Astrocyte (in vitro differentiated cells and primary cell): Measurements from ENCODE around the gene ITGB3. TPM values are rescaled to one million over a fixed set of nuclear protein-coding genes. Genes with fewer than 3 reads are reported as not detected.
"Not testable (repeated sequence)": the region's sequence is repeated elsewhere in the genome, so short reads cannot be mapped to it uniquely, and the experiment has no call there.

Source experiments
- DNase-seq: peaks from one replicate; pipeline ENCODE4 v3.0.0-alpha.2; 2010; ENCODE audit warnings: low read depth
- FAIRE-seq: peaks from 2 replicates; lab custom pipeline; 2011; peaks lifted over from hg19 to GRCh38; lab: Jason Lieb, UNC
- H2AFZ ChIP-seq: 2 replicates; pipeline ENCODE4 v1.6.0; 2012; ENCODE audit warnings: low read depth, low read length, inconsistent platforms
- H3K27ac ChIP-seq: 2 replicates; pipeline ENCODE4 v1.5.1; 2011; ENCODE audit warnings: low read depth, low read length, inconsistent platforms
- H3K27me3 ChIP-seq: 2 replicates; pipeline ENCODE4 v1.6.0; 2011; ENCODE audit warnings: low read length, inconsistent platforms; ENCODE audit not compliant: insufficient read depth
- H3K36me3 ChIP-seq: 2 replicates; pipeline ENCODE4 v1.5.1; 2011; ENCODE audit warnings: low read length, inconsistent platforms; ENCODE audit not compliant: insufficient read depth
- H3K4me1 ChIP-seq: 2 replicates; pipeline ENCODE4 v1.5.1; 2011; ENCODE audit warnings: low read length, inconsistent platforms; ENCODE audit not compliant: insufficient read depth
- H3K4me2 ChIP-seq: 2 replicates; pipeline ENCODE4 v1.6.0; 2012; ENCODE audit warnings: low read length, inconsistent platforms
- H3K4me3 ChIP-seq: 2 replicates; pipeline ENCODE4 v1.5.1; 2011; ENCODE audit warnings: low read depth, mild to moderate bottlenecking, low read length, inconsistent platforms; ENCODE audit not compliant: insufficient read depth
- H3K79me2 ChIP-seq: 2 replicates; pipeline ENCODE4 v1.6.0; 2012; ENCODE audit warnings: mild to moderate bottlenecking, low read length, inconsistent platforms; ENCODE audit not compliant: insufficient read depth
- H3K9ac ChIP-seq: 2 replicates; pipeline ENCODE4 v1.6.0; 2012; ENCODE audit warnings: mild to moderate bottlenecking, low read length, inconsistent platforms
- H3K9me3 ChIP-seq: 2 replicates; pipeline ENCODE4 v1.5.1; 2012; ENCODE audit warnings: low read depth, mild to moderate bottlenecking, low read length, inconsistent platforms; ENCODE audit not compliant: insufficient read depth
- H4K20me1 ChIP-seq: 2 replicates; pipeline ENCODE4 v1.6.0; 2012; ENCODE audit warnings: low read length, inconsistent platforms; ENCODE audit not compliant: insufficient read depth
- H3K27ac Mint-ChIP-seq: one replicate; pipeline ENCODE4 v1.8.0; 2021; ENCODE audit warnings: mild to moderate bottlenecking, mixed read lengths; ENCODE audit not compliant: unreplicated experiment
- H3K27me3 Mint-ChIP-seq: one replicate; pipeline ENCODE4 v1.8.0; 2021; ENCODE audit warnings: low read depth, mixed read lengths; ENCODE audit not compliant: unreplicated experiment
- H3K36me3 Mint-ChIP-seq: one replicate; pipeline ENCODE4 v1.8.0; 2021; ENCODE audit warnings: low read depth, mixed read lengths; ENCODE audit not compliant: unreplicated experiment
- H3K4me1 Mint-ChIP-seq: one replicate; pipeline ENCODE4 v1.8.0; 2021; ENCODE audit warnings: low read depth, mixed read lengths; ENCODE audit not compliant: unreplicated experiment
- H3K4me3 Mint-ChIP-seq: one replicate; pipeline ENCODE4 v1.8.0; 2021; ENCODE audit warnings: mild to moderate bottlenecking, moderate library complexity, mixed read lengths; ENCODE audit not compliant: unreplicated experiment
- H3K9me3 Mint-ChIP-seq: one replicate; pipeline ENCODE4 v1.8.0; 2021; ENCODE audit warnings: mild to moderate bottlenecking, mixed read lengths; ENCODE audit not compliant: unreplicated experiment
- EZH2 ChIP-seq: IDR thresholded peaks from 2 replicates; pipeline ENCODE4 v1.6.1; 2012; ENCODE audit warnings: mild to moderate bottlenecking, low read length, inconsistent platforms; ENCODE audit not compliant: insufficient read depth
- total RNA-seq: library from RNA; stranded (reverse); gene quantifications from 2 replicates; pipeline ENCODE4 v1.2.1, GENCODE V29; 2021
- TF ChIP-seq, protein P1 (sequence below): IDR thresholded peaks from 2 replicates; pipeline ENCODE4 v1.5.1; 2011; ENCODE audit warnings: low read depth, mild to moderate bottlenecking, inconsistent platforms, low read length, moderate library complexity; ENCODE audit not compliant: insufficient read depth

ITGB3 gene
- total RNA-seq, 1 donor from 2014 or later: 44.0 TPM

DNA sequence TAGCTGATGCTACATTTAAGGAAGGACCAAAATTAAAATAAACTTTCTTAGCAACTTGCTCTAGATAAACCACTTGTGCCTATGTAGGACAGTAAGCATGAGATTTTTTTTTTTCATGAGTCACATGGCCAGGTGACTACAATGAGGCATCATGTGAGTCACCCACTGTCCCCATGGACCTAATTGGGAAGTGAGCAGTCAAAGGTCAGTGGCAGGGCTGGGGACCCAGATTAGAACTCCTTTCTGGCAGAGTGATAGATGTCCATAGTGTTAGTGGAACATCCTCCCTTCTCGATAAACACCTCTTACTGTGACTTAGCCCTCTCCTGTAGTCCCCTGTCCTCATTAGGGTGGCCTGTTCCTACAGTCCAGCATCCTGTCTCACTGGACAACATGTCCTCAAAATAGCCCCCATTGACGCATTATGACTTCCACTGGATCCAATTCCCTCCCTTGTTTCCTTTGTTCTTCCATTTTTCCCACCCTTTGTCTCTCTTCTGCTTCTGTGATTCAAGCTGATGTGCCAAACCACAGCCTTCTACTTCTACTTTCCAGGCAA, 12.4 kb downstream of the ITGB3 start:
- Mint-ChIP-seq H3K27ac (peak overlapping the region; percentile 99), H3K36me3 (peaks cover 8% of the 10 kb centered on the region), H3K4me1 (peaks cover 49% of the 10 kb centered on the region), H3K9me3 (peaks cover 10% of the 10 kb centered on the region), H3K4me3 (no peak overlapping the region), H3K27me3 (no peaks in the 10 kb centered on the region)
- TF ChIP-seq, protein P1, sequence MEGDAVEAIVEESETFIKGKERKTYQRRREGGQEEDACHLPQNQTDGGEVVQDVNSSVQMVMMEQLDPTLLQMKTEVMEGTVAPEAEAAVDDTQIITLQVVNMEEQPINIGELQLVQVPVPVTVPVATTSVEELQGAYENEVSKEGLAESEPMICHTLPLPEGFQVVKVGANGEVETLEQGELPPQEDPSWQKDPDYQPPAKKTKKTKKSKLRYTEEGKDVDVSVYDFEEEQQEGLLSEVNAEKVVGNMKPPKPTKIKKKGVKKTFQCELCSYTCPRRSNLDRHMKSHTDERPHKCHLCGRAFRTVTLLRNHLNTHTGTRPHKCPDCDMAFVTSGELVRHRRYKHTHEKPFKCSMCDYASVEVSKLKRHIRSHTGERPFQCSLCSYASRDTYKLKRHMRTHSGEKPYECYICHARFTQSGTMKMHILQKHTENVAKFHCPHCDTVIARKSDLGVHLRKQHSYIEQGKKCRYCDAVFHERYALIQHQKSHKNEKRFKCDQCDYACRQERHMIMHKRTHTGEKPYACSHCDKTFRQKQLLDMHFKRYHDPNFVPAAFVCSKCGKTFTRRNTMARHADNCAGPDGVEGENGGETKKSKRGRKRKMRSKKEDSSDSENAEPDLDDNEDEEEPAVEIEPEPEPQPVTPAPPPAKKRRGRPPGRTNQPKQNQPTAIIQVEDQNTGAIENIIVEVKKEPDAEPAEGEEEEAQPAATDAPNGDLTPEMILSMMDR: no peak
- TF ChIP-seq EZH2: no peak
- Histone ChIP-seq H3K4me2 (peak overlapping the region; percentile 67), H3K4me1 (peaks cover 30% of the 10 kb centered on the region), H4K20me1 (no peaks in the 10 kb centered on the region), H3K27ac (peak overlapping the region; percentile 100), H3K4me3 (no peak overlapping the region), H3K9ac (peak overlapping the region; percentile 89), H3K9me3 (no peaks in the 10 kb centered on the region), H3K79me2 (peaks cover 5% of the 10 kb centered on the region), H3K36me3 (no peaks in the 10 kb centered on the region), H2AFZ (peak overlapping the region; percentile 7), H3K27me3 (no peaks in the 10 kb centered on the region)
- FAIRE-seq (no peak), DNase-seq (peak; percentile 86)

DNA sequence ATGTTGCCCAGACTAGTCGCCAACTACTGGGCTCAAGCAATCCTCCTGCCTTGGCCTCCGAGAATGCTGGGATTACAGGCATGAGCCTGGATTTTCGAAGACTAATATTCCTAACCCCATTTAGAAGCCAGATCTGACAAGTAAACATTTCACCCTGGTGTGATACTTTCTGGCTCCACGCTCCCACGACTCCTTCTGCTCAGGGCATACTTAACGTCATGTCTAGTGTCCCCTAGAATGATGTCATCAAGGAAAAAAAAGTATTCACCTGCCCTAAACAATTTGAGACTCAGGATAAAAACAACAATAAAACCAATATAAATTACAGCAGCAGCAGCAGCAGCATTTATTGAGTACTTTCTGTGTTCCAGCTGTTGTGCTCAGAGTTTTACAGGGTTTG, 13.2 kb downstream of the ITGB3 start:
- peaks cover 8% of the 10 kb centered on the region for H3K36me3 Mint-ChIP-seq
- TF ChIP-seq EZH2: no peak
- TF ChIP-seq, protein P1: no peak
- H3K27ac ChIP-seq: peak overlapping the region; percentile 100
- FAIRE-seq: no peak
- H3K79me2 ChIP-seq: peaks cover 5% of the 10 kb centered on the region
- H3K4me2 ChIP-seq: peak overlapping the region; percentile 67
- peaks cover 12% of the 10 kb centered on the region for H3K9me3 Mint-ChIP-seq
- no peak overlapping the region for H2AFZ ChIP-seq
- no peaks in the 10 kb centered on the region for H3K9me3 ChIP-seq
- H3K4me3 Mint-ChIP-seq: no peak overlapping the region
- H3K4me3 ChIP-seq: no peak overlapping the region
- no peaks in the 10 kb centered on the region for H4K20me1 ChIP-seq
- no peaks in the 10 kb centered on the region for H3K36me3 ChIP-seq
- no peaks in the 10 kb centered on the region for H3K27me3 ChIP-seq
- peak; percentile 48 for DNase-seq
- peak overlapping the region; percentile 99 for H3K27ac Mint-ChIP-seq
- H3K4me1 ChIP-seq: peaks cover 30% of the 10 kb centered on the region
- peak overlapping the region; percentile 89 for H3K9ac ChIP-seq
- H3K27me3 Mint-ChIP-seq: no peaks in the 10 kb centered on the region
- peaks cover 49% of the 10 kb centered on the region for H3K4me1 Mint-ChIP-seq

DNA sequence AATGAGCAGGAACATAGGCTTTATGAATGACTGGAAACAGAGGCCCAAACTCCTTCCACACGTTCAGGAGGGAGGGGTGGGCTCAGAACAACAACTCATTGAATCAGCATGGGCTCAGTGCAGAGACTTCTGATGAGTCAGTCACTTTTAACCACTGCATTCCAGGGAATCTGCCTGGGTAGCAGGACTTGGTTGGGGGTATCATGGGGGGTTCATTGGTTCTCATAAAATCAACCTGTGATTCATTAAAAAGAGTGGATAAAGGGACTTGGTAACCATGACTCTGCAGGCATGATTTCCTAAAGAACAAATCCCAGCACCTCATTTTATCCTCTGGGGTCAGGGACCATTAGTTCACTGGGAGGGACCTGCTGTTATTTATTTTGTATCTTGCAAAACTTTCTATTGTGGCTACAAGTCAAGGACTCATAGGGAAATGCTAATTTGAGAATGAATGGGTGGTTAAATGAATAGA, 13.8 kb downstream of the ITGB3 start:
- peaks cover 5% of the 10 kb centered on the region for H3K79me2 ChIP-seq

DNA sequence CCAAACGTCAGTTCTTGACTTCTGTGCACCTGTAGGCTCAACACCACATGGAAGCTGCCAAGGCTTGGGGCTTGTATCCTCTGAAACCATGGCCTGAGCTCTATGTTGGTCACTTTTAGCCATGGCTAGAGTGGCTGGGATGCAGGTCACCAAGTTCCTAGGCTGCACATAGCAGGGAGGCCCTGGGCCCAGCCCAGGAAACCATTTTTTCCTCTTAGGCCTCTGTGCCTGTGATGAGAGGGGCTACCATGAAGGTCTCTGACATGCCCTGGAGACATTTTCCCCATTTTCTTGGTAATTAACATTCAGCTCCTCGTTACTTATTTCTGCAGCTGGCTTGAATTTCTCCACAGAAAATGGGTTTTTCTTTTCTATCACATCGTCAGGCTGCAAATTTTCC, 15.3 kb downstream of the ITGB3 start:
- not testable (repeated sequence) for H3K79me2 ChIP-seq, FAIRE-seq, H3K9ac ChIP-seq, H3K27me3 Mint-ChIP-seq, H3K9me3 ChIP-seq, H3K27me3 ChIP-seq, H3K4me2 ChIP-seq, H2AFZ ChIP-seq, H3K9me3 Mint-ChIP-seq, H3K27ac ChIP-seq, H3K36me3 ChIP-seq, H3K4me3 ChIP-seq, DNase-seq, H3K4me3 Mint-ChIP-seq, H4K20me1 ChIP-seq
- H3K4me1 ChIP-seq: peaks cover 30% of the 10 kb centered on the region
- Mint-ChIP-seq H3K36me3 (peaks cover 11% of the 10 kb centered on the region), H3K4me1 (peaks cover 56% of the 10 kb centered on the region), H3K27ac (peak overlapping the region; percentile 37)

More for the DNA sequence above, 13.8 kb downstream of the ITGB3 start:
- no peaks in the 10 kb centered on the region for H4K20me1 ChIP-seq
- Mint-ChIP-seq H3K27ac (peak overlapping the region; percentile 99), H3K4me3 (peak overlapping the region; percentile 34), H3K36me3 (peaks cover 8% of the 10 kb centered on the region), H3K4me1 (peaks cover 49% of the 10 kb centered on the region), H3K9me3 (peaks cover 12% of the 10 kb centered on the region), H3K27me3 (no peaks in the 10 kb centered on the region)
- H3K4me3 ChIP-seq: no peak overlapping the region
- no peak overlapping the region for H2AFZ ChIP-seq
- no peaks in the 10 kb centered on the region for H3K9me3 ChIP-seq
- no peak for TF ChIP-seq EZH2
- TF ChIP-seq, protein P1: no peak
- peak; percentile 32 for FAIRE-seq
- peaks cover 30% of the 10 kb centered on the region for H3K4me1 ChIP-seq
- H3K36me3 ChIP-seq: no peaks in the 10 kb centered on the region
- peak overlapping the region; percentile 89 for H3K9ac ChIP-seq
- no peaks in the 10 kb centered on the region for H3K27me3 ChIP-seq
- peak overlapping the region; percentile 100 for H3K27ac ChIP-seq
- peak; percentile 98 for DNase-seq
- H3K4me2 ChIP-seq: peak overlapping the region; percentile 67
